ENCODE measurements around the gene PTPRA.
"Not testable (repeated sequence)": the region's sequence is repeated elsewhere in the genome, so short reads cannot be mapped to it uniquely, and the experiment has no call there.

PTPRA gene

GRCh38 chr20:2873010-2873746 lies at the start of gene PTPRA:
PTPRA (plus strand) TSS chr20:2873481; CDS start chr20:2964278, 90,797 bp downstream.
- peak; percentile 76 to 90 (median 83) for DNase-seq (ENCODE audit: low read depth in 4 of 4, low spot score in 1 of 4)

- no peak for DNase-seq (ENCODE audit: low read depth in 4 of 4, low spot score in 1 of 4)
These were observed 47.5 kb upstream of the PTPRA start for GRCh38 chr20:2825761-2826160.

- no peak for DNase-seq (ENCODE audit: low read depth in 4 of 4, low spot score in 1 of 4)
These were observed 46.6 kb upstream of the PTPRA start for GRCh38 chr20:2826655-2827054.

- DNase-seq (ENCODE audit: low read depth in 4 of 4, low spot score in 1 of 4) = no peak
These were observed 43.9 kb upstream of the PTPRA start for GRCh38 chr20:2829376-2829775.

- not testable (repeated sequence) for DNase-seq (ENCODE audit: low read depth in 4 of 4, low spot score in 1 of 4)
These were observed 42.1 kb upstream of the PTPRA start for GRCh38 chr20:2831206-2831605.

GRCh38 chr20:2833761-2834160 lies 39.5 kb upstream of the PTPRA start:
- DNase-seq (ENCODE audit: low read depth in 4 of 4, low spot score in 1 of 4) = no peak

GRCh38 chr20:2834401-2835110 lies 38.7 kb upstream of the PTPRA start:
- DNase-seq (ENCODE audit: low read depth in 4 of 4, low spot score in 1 of 4) = no peak

- no peak for DNase-seq (ENCODE audit: low read depth in 4 of 4, low spot score in 1 of 4)
These were observed 37.9 kb upstream of the PTPRA start for GRCh38 chr20:2835331-2835796.

- DNase-seq (ENCODE audit: low read depth in 4 of 4, low spot score in 1 of 4) = no peak
These were observed 37.2 kb upstream of the PTPRA start for GRCh38 chr20:2836035-2836434.

GRCh38 chr20:2837221-2837960 lies 35.9 kb upstream of the PTPRA start:
- DNase-seq (ENCODE audit: low read depth in 4 of 4, low spot score in 1 of 4) = no peak

- DNase-seq (ENCODE audit: low read depth in 4 of 4, low spot score in 1 of 4) = no peak
These were observed 35.0 kb upstream of the PTPRA start for GRCh38 chr20:2838170-2838797.

- DNase-seq (ENCODE audit: low read depth in 4 of 4, low spot score in 1 of 4) = no peak
These were observed 34.2 kb upstream of the PTPRA start for GRCh38 chr20:2838847-2839671.

- DNase-seq (ENCODE audit: low read depth in 4 of 4, low spot score in 1 of 4) = no peak
These were observed 33.5 kb upstream of the PTPRA start for GRCh38 chr20:2839732-2840137.

- DNase-seq (ENCODE audit: low read depth in 4 of 4, low spot score in 1 of 4) = peak; percentile 70 to 82 (median 76)
These were observed 32.9 kb upstream of the PTPRA start, which contains the start of the genes PCED1A and VPS16 for GRCh38 chr20:2840138-2840966. PCED1A (minus strand) TSS chr20:2840655; CDS start chr20:2839912, 743 bp downstream. VPS16 (plus strand) TSS chr20:2840745; CDS start chr20:2840775, 30 bp downstream.

- DNase-seq (ENCODE audit: low read depth in 4 of 4, low spot score in 1 of 4) = peak in 1 of 4 experiments; percentile 26
These were observed 32.2 kb upstream of the PTPRA start for GRCh38 chr20:2840967-2841531.

- no peak for DNase-seq (ENCODE audit: low read depth in 4 of 4, low spot score in 1 of 4)
These were observed 27.7 kb upstream of the PTPRA start for GRCh38 chr20:2845607-2846006.

- DNase-seq (ENCODE audit: low read depth in 4 of 4, low spot score in 1 of 4) = no peak
These were observed 26.6 kb upstream of the PTPRA start for GRCh38 chr20:2846698-2847097.

- no peak for DNase-seq (ENCODE audit: low read depth in 4 of 4, low spot score in 1 of 4)
These were observed 25.5 kb upstream of the PTPRA start for GRCh38 chr20:2847802-2848201.

- no peak for DNase-seq (ENCODE audit: low read depth in 4 of 4, low spot score in 1 of 4)
These were observed 23.8 kb upstream of the PTPRA start for GRCh38 chr20:2849529-2849928.
